Fibroblast of peridontal ligament (primary cell): ENCODE results near the gene ARHGAP27.
"Not testable (repeated sequence)": the region's sequence is repeated elsewhere in the genome, so short reads cannot be mapped to it uniquely, and the experiment has no call there.

Experiments used
- DNase-seq: peaks from one replicate; pipeline ENCODE4 v3.0.0-alpha.2; 2010; ENCODE audit errors: extremely low read depth

Gene ARHGAP27, protein sequence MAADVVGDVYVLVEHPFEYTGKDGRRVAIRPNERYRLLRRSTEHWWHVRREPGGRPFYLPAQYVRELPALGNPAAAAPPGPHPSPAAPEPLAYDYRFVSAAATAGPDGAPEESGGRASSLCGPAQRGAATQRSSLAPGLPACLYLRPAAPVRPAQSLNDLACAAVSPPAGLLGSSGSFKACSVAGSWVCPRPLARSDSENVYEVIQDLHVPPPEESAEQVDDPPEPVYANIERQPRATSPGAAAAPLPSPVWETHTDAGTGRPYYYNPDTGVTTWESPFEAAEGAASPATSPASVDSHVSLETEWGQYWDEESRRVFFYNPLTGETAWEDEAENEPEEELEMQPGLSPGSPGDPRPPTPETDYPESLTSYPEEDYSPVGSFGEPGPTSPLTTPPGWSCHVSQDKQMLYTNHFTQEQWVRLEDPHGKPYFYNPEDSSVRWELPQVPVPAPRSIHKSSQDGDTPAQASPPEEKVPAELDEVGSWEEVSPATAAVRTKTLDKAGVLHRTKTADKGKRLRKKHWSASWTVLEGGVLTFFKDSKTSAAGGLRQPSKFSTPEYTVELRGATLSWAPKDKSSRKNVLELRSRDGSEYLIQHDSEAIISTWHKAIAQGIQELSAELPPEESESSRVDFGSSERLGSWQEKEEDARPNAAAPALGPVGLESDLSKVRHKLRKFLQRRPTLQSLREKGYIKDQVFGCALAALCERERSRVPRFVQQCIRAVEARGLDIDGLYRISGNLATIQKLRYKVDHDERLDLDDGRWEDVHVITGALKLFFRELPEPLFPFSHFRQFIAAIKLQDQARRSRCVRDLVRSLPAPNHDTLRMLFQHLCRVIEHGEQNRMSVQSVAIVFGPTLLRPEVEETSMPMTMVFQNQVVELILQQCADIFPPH

DNA sequence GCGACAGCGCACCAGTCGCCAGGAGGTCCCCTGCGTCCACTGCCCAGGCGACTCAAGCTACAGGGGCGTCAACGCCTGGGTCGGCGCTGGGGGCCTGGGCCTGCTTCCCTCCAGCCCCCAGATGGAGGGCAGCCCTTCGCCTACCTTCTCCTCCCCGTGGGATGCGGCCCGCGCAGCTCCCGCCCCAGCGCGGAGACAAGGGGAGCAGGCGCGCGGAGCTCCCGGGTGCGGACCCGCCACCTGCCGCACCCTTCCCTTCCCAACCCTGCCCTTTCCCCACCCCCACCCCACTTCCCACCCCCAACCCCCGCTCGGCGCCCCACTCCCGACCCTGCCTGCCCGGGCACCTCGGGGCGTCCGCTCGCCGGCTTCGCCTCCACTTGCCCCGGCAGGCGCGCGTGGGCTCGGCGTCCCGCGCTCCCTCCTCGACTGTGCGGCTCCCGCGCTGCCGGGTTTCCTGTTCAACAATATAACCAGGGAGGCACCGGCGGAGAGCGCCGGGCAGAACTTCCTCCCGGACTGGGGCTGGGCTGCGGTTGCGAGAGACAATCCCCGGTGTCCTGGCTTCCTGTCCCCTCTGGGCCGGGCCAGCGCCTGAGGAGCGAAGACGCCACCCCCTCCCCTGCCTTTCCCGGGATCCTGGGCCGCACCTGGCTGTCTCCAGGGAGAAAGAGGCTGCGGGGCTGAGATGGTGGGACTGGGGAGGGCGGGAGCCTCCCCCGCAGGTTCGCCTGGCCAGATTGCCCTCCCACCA, at the start of gene ARHGAP27:
Gene ARHGAP27, minus strand, starts transcription at position 466 of the 754 bp plus-strand sequence. CDS start 2,591 bp downstream, outside the sequence.
- DNase-seq, result no peak

GRCh38 chr17:45482317-45482716, 49.6 kb upstream of the ARHGAP27 start:
- not testable (repeated sequence) for DNase-seq

DNA sequence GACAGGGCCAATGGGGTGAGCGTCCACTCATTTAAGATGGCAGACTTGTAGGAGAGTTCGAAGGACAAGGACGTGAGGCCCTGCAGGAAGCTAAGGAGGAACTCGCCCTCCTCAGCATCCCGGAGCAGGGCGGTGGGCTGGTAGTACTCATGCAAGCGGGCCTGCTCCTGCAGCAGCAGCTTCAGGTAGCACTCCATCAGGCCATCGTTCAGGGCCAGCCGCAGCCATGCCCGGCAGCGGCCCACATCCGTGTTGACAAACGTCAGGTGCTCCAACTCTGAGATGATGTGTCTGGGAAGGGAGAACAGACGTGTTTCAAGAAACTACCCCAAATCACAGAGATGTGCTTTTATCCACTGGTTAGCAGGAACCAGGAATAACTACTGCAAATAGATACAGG, 42.8 kb upstream of the ARHGAP27 start:
- DNase-seq, result not testable (repeated sequence)

- DNase-seq, result not testable (repeated sequence)
Observed at GRCh38 chr17:45472249-45472648, 39.6 kb upstream of the ARHGAP27 start.

- DNase-seq, result not testable (repeated sequence)
Observed at GRCh38 chr17:45469204-45469563, 36.5 kb upstream of the ARHGAP27 start.

DNA sequence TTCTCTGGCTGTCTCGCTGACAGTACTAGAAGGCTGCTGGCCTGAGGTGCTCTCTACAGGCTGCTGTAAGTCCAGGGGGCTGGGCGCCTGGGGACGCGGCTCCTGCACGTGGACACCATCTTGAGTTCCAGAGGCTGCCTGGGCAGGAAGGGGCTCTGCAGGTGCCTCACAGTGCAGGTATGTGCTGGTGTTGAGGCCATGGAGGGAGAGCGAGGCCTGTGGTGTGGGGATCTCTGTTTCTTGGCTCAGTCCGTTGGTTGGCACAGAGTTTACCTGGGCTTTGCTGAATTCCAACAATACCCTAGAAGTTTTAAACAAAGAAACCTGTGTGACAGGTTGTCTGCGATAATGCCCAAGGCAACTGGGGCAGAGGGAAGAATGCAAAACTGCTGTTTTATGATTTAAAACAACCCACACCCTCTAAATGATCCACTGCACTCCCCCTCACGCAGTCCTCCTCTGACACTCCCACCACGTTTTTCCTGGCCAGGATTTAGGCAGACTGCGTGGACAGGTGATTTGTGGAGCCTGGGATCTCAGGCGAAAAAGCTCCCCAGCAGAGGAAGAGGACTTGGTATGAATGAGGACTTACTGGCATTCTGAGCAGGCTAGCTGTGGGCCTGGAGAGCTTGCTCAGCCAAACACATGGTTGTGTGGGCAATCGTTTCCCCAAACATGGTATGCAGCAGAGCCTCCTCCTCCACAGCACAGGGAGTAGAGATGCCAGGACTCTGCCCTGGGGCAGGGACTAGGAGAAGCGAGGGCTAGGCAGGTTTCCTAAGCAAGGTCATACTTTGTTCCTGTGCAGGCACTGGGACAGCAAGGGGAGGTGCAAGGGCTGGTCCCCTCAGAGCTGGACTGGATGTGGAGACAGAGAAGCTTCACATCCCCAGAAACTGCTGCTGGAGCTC, 35.9 kb upstream of the ARHGAP27 start:
- DNase-seq, result not testable (repeated sequence)

- peak; percentile 5 for DNase-seq
Observed at GRCh38 chr17:45461524-45462327, 29.1 kb upstream of the ARHGAP27 start.

- not testable (repeated sequence) for DNase-seq
Observed at GRCh38 chr17:45460422-45460821, 27.8 kb upstream of the ARHGAP27 start.

GRCh38 chr17:45454341-45454740, 21.7 kb upstream of the ARHGAP27 start:
- DNase-seq, result not testable (repeated sequence)

- not testable (repeated sequence) for DNase-seq
Observed at GRCh38 chr17:45453731-45454130, 21.1 kb upstream of the ARHGAP27 start.

- not testable (repeated sequence) for DNase-seq
Observed at GRCh38 chr17:45453225-45453534, 20.5 kb upstream of the ARHGAP27 start.

GRCh38 chr17:45452329-45453224, 19.9 kb upstream of the ARHGAP27 start:
- not testable (repeated sequence) for DNase-seq

DNA sequence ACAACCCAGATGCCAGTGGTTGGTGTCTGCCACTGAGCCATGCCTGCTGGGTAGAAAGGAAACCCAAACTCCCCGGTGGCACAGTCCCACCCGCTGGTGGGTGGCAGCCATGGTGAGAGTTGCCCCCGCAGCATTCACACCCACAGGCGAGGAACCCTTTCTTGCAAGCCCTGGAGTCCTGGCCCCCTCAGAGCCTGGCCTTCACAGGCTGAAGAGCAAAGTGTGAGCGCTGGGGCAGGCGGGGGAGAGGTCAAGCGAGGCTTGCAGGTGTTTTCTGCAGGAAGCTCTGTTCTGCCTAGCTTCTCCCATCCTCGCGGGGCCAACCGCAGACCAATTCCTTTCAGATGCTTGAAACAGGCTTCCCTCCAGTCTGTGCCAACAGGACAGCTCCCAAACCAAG, 19.0 kb upstream of the ARHGAP27 start:
- not testable (repeated sequence) for DNase-seq

GRCh38 chr17:45451131-45451530, 18.5 kb upstream of the ARHGAP27 start:
- DNase-seq, result no peak

- not testable (repeated sequence) for DNase-seq
Observed at GRCh38 chr17:45449708-45450329, 17.1 kb upstream of the ARHGAP27 start.

GRCh38 chr17:45449260-45449659, 16.6 kb upstream of the ARHGAP27 start:
- not testable (repeated sequence) for DNase-seq

DNA sequence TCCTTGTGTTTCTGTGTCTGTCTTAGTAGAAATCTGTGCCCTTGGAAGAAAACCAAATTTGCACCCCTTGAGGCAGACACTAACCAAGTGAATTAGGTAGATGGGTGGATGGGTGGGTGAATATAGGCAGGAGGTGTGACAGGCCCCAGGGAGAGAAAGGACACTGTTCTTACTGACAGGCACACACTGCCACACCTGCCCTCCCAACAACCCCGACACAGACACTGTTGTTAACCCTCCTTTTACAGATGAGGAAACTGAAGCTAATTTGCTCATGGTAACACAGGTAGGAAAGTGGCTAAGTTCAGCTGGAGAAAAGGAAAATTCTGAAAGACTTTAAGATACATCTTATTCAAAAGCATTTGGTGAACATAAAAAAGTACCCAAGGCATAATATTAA, 15.8 kb upstream of the ARHGAP27 start:
- DNase-seq, result not testable (repeated sequence)

DNA sequence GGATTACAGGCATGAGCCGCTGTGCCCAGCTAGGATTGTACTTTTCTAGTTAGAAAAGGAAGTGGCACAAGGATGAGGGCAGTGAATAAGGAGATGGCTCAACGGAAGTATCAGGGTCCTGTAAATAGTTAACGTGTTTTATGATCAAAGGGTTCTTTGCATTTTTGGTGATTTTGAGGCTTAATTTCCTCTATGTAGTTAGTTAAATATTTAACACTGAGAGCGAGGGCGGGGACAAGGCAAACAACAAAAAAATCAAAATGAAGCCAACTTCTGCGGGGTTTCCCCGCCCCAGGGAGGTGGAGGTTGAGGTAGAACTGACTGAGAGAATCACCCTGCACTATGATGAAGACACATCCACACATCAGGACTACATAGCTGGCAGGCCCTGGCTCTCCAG, 15.4 kb upstream of the ARHGAP27 start:
- DNase-seq, result not testable (repeated sequence)
